Brain pericyte (primary cell): ENCODE measurements around the gene FNDC1.
"Not testable (repeated sequence)": the region's sequence is repeated elsewhere in the genome, so short reads cannot be mapped to it uniquely, and the experiment has no call there.

Source experiments
- DNase-seq: peaks from one replicate; pipeline ENCODE4 v3.0.0-alpha.2; 2012; ENCODE audit warnings: low read depth, low spot score

Gene FNDC1

DNA sequence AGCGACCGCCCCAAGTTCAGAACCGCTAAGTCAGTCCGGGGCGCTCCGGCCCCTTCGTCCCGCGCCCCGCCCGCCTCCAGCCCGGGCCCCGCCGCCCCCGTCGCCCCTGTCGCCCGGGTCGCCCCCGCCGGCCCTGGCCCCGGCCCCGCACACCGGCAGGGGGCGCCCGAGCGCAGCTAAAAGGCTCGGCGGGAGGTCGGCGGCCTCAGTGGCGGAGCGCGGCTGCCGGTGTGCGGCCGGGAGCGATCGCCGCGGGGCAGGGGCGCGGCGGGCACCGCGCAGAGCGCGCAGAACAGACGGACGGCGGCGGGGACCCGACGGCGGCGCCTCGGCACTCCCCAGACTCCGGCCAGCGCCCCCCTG, at the start of gene FNDC1:
TSS of gene FNDC1 (plus strand) at position 208 of the 363 bp plus-strand sequence. CDS start 197 bp downstream, outside the sequence.
- DNase-seq: no peak

GRCh38 chr6:159119791-159120190, 49.4 kb upstream of the FNDC1 start:
- DNase-seq: no peak

DNA sequence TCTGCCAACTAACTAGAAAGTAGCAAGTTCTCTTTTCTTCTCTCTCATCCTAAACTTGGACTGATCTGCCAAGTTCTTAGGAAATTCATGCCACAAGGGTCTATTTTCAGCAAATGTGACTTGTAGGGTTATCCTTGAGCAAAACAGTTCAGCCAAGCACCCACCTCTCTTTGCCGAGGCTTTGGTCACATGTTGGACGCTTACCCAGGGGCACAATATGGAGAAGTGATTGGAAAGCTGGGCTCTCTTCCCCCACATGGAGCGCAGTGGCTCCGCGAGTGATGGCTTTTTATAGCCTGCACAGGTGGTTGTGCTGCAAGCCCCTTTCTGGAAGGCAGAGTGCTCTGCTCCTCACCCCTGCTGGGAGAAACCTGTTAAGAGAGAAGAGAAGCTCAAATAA, 47.7 kb upstream of the FNDC1 start:
- DNase-seq: no peak

GRCh38 chr6:159122453-159122852, 46.7 kb upstream of the FNDC1 start:
- DNase-seq: no peak

DNA sequence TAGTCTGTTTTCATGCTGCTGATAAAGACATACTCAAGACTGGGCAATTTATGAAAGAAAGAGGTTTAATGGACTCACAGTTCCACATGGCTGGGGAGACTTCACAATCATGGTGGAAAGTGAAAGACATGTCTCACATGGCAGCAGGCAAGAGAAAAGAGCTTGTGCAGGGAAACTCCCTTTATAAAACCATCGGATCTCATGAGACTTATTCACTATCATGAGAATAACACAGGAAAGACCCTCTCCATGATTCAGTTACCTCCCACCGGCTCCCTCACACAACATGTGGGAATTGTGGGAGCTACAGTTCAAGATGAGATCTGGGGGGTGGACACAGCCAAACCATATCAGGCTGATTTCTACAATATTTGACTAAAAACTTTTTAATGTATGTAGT, 45.4 kb upstream of the FNDC1 start:
- DNase-seq: not testable (repeated sequence)

DNA sequence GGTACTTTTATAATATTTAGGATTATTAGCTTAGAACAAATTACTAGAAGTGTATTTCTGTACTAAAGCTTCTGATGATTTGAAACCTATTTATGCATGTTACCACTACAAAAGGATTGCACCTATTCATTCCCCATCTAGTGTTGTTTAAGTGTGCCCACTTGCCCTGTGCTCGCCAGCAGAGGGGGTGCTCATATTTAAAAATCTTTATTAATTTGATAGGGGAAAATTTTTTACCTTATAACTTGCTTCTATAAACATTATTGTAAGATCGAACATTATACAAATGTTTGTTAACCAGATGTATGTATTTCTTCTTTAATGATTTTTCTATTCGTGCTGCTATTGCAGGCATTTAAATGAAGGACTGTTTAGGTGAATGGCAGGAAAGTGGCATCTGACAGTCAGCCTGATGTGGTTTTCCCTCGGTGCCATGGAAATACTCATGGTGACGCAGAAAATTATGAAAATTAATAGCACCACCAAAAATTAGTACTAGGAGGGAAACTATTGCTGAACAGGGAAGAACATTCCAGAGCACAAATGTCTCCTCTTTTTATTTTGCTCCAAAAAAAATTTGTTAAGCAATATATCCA, 44.1 kb upstream of the FNDC1 start:
- DNase-seq: no peak

DNA sequence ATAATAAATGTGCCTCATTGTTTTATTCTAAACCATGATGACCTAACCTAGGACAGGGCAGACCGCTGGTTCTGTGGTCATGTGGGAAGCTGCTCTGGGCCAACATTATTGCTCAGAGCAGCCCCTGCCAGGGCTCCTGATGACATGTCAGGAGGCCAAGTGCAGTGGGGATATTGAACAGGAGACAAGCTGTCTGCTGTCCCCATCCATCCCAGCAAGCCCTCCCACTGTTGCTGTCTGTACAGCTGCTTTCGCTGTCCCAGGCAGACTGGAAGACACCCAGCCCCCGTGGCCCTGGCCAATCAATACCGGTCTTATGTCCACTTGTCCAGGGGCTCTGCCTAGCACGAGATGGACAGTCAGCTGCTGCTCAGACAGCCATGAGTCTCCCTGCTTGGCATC, 43.2 kb upstream of the FNDC1 start:
- no peak for DNase-seq

- DNase-seq: no peak
These were observed 42.6 kb upstream of the FNDC1 start for GRCh38 chr6:159126590-159126989.

GRCh38 chr6:159127701-159128100, 41.5 kb upstream of the FNDC1 start:
- no peak for DNase-seq

DNA sequence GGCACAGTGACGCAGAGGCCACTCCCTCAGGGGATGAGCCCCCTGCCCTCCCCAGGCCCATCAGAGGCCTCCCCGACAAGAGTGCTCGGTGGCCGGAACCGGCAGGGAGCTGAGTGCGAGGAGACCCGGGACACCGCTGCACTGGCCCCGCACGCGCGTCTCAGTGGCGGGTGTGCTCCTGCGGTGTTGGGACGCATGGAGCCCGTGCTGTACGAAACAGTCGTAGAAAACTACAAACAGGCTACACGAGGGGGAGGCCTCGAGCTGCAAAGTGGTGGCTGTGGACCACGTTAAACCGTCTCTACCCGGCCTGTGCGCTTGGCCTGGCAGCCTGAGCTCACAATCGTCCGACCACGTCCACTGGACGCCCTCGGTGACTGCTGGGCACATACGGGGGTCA, 40.2 kb upstream of the FNDC1 start:
- no peak for DNase-seq

- no peak for DNase-seq
These were observed 38.4 kb upstream of the FNDC1 start for GRCh38 chr6:159130846-159131245.

GRCh38 chr6:159131709-159132108, 37.5 kb upstream of the FNDC1 start:
- no peak for DNase-seq

DNA sequence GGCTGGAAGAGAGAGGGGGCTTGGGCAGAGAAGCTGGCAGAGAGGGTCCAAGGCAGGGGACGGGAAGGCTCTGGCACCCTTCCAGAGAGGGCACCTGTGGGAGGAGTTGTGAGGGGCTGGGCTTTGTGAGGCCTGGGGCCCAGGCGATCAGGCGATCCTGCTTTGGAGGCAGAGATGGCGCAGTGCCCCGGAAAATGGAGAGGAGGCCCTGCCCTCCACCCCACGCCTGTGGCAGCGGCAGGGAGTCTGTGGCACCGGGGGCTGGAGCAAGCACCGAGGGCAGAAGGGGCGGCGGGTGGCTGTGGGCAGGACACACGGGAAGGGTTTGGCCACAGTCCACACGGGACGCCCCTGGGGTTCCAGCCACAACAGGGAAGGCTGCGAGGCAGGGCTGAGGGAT, 36.5 kb upstream of the FNDC1 start:
- DNase-seq: no peak

DNA sequence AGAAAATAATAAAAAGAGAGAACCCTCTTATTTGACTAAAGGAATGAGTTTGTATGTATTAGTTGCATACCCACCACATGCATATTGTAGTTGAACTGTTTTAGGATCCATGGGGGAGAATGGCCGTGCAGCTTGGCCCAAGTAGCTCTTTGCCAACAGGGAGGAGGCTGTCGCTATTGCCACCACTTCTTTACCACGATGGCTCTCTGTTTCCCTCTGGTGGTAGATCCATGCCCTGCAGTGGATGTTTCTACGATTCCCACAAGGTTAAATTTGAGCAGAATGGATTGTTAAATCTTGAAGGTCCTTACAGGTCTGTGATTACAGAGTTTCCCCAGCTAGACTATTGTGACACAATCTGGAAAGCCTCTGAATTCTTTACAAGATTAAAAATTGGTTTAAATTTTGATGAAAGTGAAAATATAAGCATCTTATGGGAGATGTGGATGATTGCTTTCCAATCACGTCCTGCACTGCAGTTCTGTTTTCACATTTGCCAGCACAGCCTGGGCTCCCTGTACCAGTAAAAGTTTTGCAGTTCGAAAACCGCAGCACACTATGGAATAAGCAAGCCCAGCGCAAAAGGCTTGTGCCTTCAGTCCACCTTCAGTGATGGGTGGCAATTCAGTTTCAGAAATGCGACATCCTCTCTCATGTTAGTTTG, 34.4 kb upstream of the FNDC1 start:
- DNase-seq: no peak

DNA sequence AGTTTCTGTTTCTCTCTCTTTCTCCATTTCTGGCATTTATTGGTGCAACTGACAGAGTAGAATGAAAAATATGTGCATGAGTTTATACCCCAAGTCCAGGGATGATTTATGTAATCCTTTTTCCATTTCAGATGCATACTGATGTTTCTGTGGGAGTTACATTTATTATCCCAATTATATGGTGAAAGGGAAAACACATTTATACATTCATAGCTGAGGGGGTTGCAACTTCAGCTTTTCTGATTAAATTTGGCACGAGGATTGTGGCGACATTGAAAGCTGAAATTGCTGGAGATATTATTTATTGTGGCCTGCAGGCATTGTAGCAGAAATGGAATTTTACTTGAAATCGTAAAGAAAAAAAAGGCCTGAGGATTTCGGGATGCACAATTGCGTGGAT, 31.5 kb upstream of the FNDC1 start:
- DNase-seq: no peak

- DNase-seq: no peak
These were observed 26.7 kb upstream of the FNDC1 start for GRCh38 chr6:159142531-159142930.

DNA sequence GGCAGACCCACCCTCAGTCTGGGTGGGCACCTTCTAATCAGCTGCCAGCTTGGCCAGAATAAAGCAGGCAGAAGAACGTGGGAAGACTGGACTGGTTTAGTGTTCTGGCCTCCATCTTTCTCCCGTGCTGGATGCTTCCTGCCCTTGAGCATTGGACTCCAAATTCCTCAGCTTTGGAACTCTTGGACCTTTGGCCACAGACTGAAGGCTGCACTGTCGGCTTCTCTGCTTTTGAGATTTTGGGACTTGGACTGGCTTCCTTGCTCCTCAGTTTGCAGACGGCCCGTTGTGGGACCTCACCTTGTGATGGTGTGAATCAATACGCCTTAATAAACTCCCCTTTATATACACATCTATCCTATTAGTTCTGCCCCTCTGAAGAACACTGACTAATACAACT, 20.6 kb upstream of the FNDC1 start:
- no peak for DNase-seq

GRCh38 chr6:159149641-159150040, 19.6 kb upstream of the FNDC1 start:
- no peak for DNase-seq

DNA sequence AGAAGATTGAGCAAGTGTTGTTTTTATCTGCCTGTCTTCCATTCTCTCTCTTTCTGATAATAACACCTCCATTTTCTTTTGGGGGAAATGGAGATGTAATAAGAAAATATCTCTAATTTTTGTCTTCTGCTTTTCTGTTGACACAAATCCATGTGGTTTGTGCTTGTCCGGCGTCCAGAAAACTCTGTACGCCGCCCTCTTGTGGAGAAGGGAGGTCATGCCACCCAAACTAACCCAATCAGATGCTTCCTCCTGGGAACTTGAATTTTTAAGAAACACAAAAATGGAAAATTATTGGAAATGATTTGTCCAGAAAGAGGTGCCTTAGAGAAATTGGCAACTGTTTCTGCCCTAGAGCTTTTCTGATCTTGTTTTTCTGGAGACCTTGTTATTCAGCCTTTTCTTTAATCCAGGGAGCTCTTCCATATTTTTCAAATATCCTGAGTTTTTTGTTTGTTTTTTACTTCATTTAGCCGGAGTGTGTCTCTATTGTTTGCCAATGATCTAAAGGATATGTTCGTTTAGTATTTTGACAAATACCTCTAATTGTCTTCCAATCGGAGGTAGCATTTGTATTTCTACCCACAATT, 17.8 kb upstream of the FNDC1 start:
- peak; percentile 27 for DNase-seq

GRCh38 chr6:159152041-159152440, 17.2 kb upstream of the FNDC1 start:
- no peak for DNase-seq

DNA sequence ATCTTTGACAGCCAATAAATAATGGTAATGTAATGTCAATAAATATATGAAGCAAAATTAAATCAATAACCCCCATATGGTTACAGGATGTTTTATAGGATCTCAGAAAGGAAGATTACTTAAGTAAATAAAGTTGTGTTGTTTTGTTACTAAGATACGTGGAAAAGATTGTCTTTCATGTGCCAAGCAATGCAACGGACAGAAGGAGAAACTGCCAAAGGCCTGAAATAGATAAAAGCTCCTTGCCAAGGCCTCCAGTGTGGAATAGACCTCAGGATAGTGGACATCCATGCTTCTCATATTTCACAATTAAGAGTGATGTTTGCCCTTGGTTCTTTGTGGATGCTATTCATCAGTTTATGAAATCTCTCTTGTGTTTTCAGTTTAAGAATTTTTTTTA, 16.4 kb upstream of the FNDC1 start:
- DNase-seq: no peak

GRCh38 chr6:159155679-159156078, 13.5 kb upstream of the FNDC1 start:
- no peak for DNase-seq

DNA sequence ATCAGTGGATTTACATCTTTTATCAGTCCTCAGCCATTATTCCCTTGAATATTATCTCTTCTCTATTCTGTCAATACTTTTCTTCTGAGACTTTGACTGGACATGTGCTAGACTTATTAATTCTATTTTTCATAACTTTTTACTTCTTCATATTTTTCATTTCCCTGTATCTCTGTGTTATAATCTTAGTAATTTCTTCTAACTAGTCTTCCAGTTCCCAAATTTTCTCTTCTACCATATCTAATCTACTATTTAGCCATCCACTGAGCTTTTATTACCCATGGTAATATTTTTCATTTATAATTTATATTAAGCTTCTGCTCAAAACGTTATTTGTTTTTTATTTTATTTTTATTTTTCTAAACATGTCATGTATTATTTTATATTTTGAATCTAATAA, 13.1 kb upstream of the FNDC1 start:
- DNase-seq: no peak
